Stomach (tissue), 4 donors: ENCODE measurements around the gene IL1RAPL2.

ENCODE experiments used
- CTCF ChIP-seq, 7 experiments: fragments of 450-650 bp in 4 of 7; fragments of 200-600 bp in 3 of 7; sonication (generic) in 3 of 7; IDR thresholded peaks; one replicate each; pipeline ENCODE4 v1.5.1; 2016 to 2019; ENCODE audit warnings: antibody characterized with exemption in 7 of 7, control low read depth in 2 of 7, mild to moderate bottlenecking in 1 of 7
- POLR2AphosphoS5 ChIP-seq, 3 donors: sonication (generic); formaldehyde crosslinking; IDR thresholded peaks; one replicate each; pipeline ENCODE4 v1.6.1; 2016; ENCODE audit warnings: antibody characterized with exemption in 3 of 3

DNA sequence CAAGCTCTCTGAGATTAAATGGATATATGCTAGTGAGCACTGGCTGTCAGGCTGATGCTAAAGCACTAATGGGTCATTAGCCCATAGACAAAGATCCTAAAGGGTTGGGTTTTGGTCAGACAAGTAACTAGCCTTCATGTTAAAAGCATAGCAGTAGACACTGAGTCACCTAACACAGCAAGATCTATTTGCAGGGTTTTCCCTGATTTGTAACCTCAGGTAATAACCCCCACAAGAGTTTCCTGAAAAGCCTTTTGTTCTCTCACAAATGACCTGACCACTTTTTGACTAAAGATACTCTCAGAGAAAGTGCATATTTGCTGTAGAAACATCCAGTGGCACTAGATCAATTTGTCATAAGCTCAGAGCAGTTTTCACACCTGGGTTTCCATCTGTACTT, 905.6 kb downstream of the IL1RAPL2 start:
- TF ChIP-seq CTCF (IDR thresholded peaks at IDR 0.05) (no peak), POLR2AphosphoS5 (IDR thresholded peaks at IDR 0.05) (no peak)
